HepG2 (cell line): ENCODE results near the gene CERS6. TPM values are rescaled to one million over a fixed set of nuclear protein-coding genes. Genes with fewer than 3 reads are reported as not detected.
A peak's percentile ranks its signal among the peaks of the same experiment; 100 is the strongest.

Experiments
- ATAC-seq: fragments of 200-7000 bp; cut with Tn5 transposase; 3 replicates; pipeline ENCODE4 v1.9.1; 2020; ENCODE audit warnings: mild to moderate bottlenecking, moderate library complexity
- BruUV-seq: library from RNA; stranded (reverse); fragments of 400-500 nt; replicated peaks from 2 replicates; lab custom pipeline; 2021; lab: Mats Ljungman, UMichigan
- CTCF ChIA-PET: fragments of 300-600 bp; formaldehyde crosslinking; extraction: SDS; loops from one replicate; lab custom pipeline; 2021; ENCODE audit warnings: low total read pairs, inconsistent platforms, low intra/inter-chr PET ratio; lab: Yijun Ruan, JAX
- POLR2A ChIA-PET: fragments of 350-600 bp; sonication (Branson Sonifier 250); formaldehyde crosslinking; loops from one replicate; lab custom pipeline; 2020; ENCODE audit warnings: antibody characterized with exemption, inconsistent platforms; lab: Yijun Ruan, JAX
- DNase-seq: peaks from one replicate; pipeline ENCODE4 v3.0.0-alpha.2; 2015; ENCODE audit warnings: low spot score
- FAIRE-seq: peaks from 3 replicates; lab custom pipeline; 2011; peaks lifted over from hg19 to GRCh38; lab: Jason Lieb, UNC
- H2AFZ ChIP-seq: one replicate; pipeline ENCODE4 v1.6.1; 2011; ENCODE audit warnings: low read length, inconsistent platforms
- H3K27ac ChIP-seq: fragments of 300-600 bp; 3 replicates; pipeline ENCODE4 v1.8.0; 2011; ENCODE audit warnings: mixed run types, mild to moderate bottlenecking, mixed read lengths, low read length, inconsistent platforms; ENCODE audit not compliant: insufficient read depth; ENCODE audit errors: extremely low read length
- H3K27me3 ChIP-seq, 2 experiments: fragments of 200-600 bp in 1 of 2; 2 replicates in 1 of 2; 3 replicates in 1 of 2; pipeline versions ENCODE4 v1.6.0 to v1.8.0; 2011; ENCODE audit warnings: low read length in 2 of 2, mild to moderate bottlenecking in 2 of 2, moderate library complexity in 2 of 2, inconsistent platforms in 1 of 2; ENCODE audit not compliant: insufficient read depth in 2 of 2, control insufficient read depth in 1 of 2
- H3K36me3 ChIP-seq, 2 experiments: fragments of 200-600 bp in 1 of 2; replicated peaks in 1 of 2; 2 replicates in 1 of 2; 3 replicates in 1 of 2; pipeline versions ENCODE4 v1.5.1 to v1.8.0; 2011; ENCODE audit warnings: low read length in 2 of 2, inconsistent platforms in 1 of 2; ENCODE audit not compliant: insufficient read depth in 2 of 2, control insufficient read depth in 1 of 2
- H3K4me1 ChIP-seq: 2 replicates; pipeline ENCODE4 v1.5.1; 2012; ENCODE audit warnings: low read length, inconsistent platforms; ENCODE audit not compliant: insufficient read depth
- H3K4me2 ChIP-seq: 2 replicates; pipeline ENCODE4 v1.6.0; 2011; ENCODE audit warnings: low read depth, low read length, inconsistent platforms
- H3K4me3 ChIP-seq, 3 experiments: fragments of 200-600 bp in 1 of 3; sonication (generic), shearing (Covaris generic) in 1 of 3; replicated peaks in 1 of 3; 2 replicates each; pipeline ENCODE4 v1.5.1; 2011 to 2016; ENCODE audit warnings: low read length in 3 of 3, inconsistent platforms in 2 of 3, low read depth in 2 of 3, mild to moderate bottlenecking in 2 of 3, control low read depth in 1 of 3, mixed read lengths in 1 of 3; ENCODE audit not compliant: insufficient read depth in 1 of 3
- H3K79me2 ChIP-seq: one replicate; pipeline ENCODE4 v1.6.1; 2011; ENCODE audit warnings: low read length, inconsistent platforms; ENCODE audit not compliant: insufficient read depth
- H3K9ac ChIP-seq: 2 replicates; pipeline ENCODE4 v1.6.0; 2011; ENCODE audit warnings: mild to moderate bottlenecking, low read depth, low read length, inconsistent platforms; ENCODE audit not compliant: insufficient read depth
- H3K9me3 ChIP-seq: 2 replicates; pipeline ENCODE4 v1.5.1; 2012; ENCODE audit warnings: mild to moderate bottlenecking, low read length
- H4K20me1 ChIP-seq: 2 replicates; pipeline ENCODE4 v1.6.0; 2011; ENCODE audit warnings: inconsistent platforms, mild to moderate bottlenecking, low read length, moderate library complexity; ENCODE audit not compliant: insufficient read depth
- ARID4A ChIP-seq: sonication (generic); formaldehyde crosslinking; IDR thresholded peaks from 2 replicates; pipeline ENCODE4 v1.5.0; 2020; ENCODE audit warnings: mild to moderate bottlenecking, missing genetic modification reagents, borderline replicate concordance
- HOXA5 ChIP-seq: sonication (generic); formaldehyde crosslinking; IDR thresholded peaks from 2 replicates; pipeline ENCODE4 v1.4.0; 2020; ENCODE audit warnings: missing genetic modification reagents
- JDP2 ChIP-seq: sonication (generic); formaldehyde crosslinking; IDR thresholded peaks from 2 replicates; pipeline ENCODE4 v1.8.1; 2022; ENCODE audit warnings: missing genetic modification reagents, borderline replicate concordance
- MNT ChIP-seq: fragments of 450-650 bp; IDR thresholded peaks from 2 replicates; pipeline ENCODE4 v1.6.1; 2016
- PRPF4 ChIP-seq: fragments of 200-400 bp; formaldehyde crosslinking; IDR thresholded peaks from 2 replicates; pipeline ENCODE4 v1.6.1; 2016; ENCODE audit warnings: low read length, low read depth; ENCODE audit not compliant: poor library complexity, severe bottlenecking
- SKI ChIP-seq: fragments of 450-650 bp; IDR thresholded peaks from one replicate; pipeline ENCODE4 v1.6.1; 2018; ENCODE audit warnings: mild to moderate bottlenecking; ENCODE audit not compliant: partially characterized antibody
- TCF7 ChIP-seq: sonication (generic); IDR thresholded peaks from 2 replicates; pipeline ENCODE4 v1.6.1; 2016; ENCODE audit warnings: antibody characterized with exemption, low read depth
- ZKSCAN5 ChIP-seq: sonication (generic); formaldehyde crosslinking; IDR thresholded peaks from 2 replicates; pipeline ENCODE4 v1.5.1; 2020; ENCODE audit warnings: mild to moderate bottlenecking, missing genetic modification reagents
- ZNF44 ChIP-seq: sonication (generic); formaldehyde crosslinking; IDR thresholded peaks from 2 replicates; pipeline ENCODE4 v1.5.1; 2020; ENCODE audit warnings: mild to moderate bottlenecking, missing genetic modification reagents
- ZNF687 ChIP-seq: sonication (generic); formaldehyde crosslinking; IDR thresholded peaks from 2 replicates; pipeline ENCODE4 v1.5.1; 2020; ENCODE audit warnings: mild to moderate bottlenecking, missing genetic modification reagents, moderate library complexity
- ZNF784 ChIP-seq: sonication (generic); formaldehyde crosslinking; IDR thresholded peaks from 2 replicates; pipeline ENCODE4 v1.5.1; 2020; ENCODE audit warnings: missing genetic modification reagents, mild to moderate bottlenecking, borderline replicate concordance
- WGBS: methylation state at CpG from one replicate; pipeline ENCODE4 v1.1.6; 2017; ENCODE audit warnings: low lambda C conversion rate; 5-methylcytosine and 5-hydroxymethylcytosine counted together
- in situ Hi-C: cut with HindIII; loops from 2 replicates; pipeline ENCODE4 v1.10.0; 2017; ENCODE audit warnings: low pct_unique_long_range_greater_than_20kb; ENCODE audit not compliant: extremely low pct_ligation_motif_present
- intact Hi-C: fragments of 100-400 bp; cut with micrococcal nuclease; formaldehyde crosslinking; loops from one replicate; pipeline ENCODE4 v1.10.0; 2022; ENCODE audit not compliant: unreplicated experiment
- polyA plus RNA-seq, 8 experiments: library from polyadenylated mRNA; depleted of rRNA in 3 of 8; stranded (reverse) in 7 of 8; unstranded in 1 of 8; fragments of >200 nt; fragmentation: Illumina TruSeq in 4 of 8; extraction: Trizol in 4 of 8; gene quantifications; 2 replicates each; pipeline versions ENCODE4 v1.2.1 to v1.2.3, GENCODE V29; 2011 to 2016; ENCODE audit warnings: low read depth in 4 of 8, missing spikeins in 1 of 8, mixed read lengths in 1 of 8; ENCODE audit not compliant: insufficient read depth in 1 of 8
- total RNA-seq, 5 experiments: library from RNA; depleted of rRNA; stranded (reverse); fragments of >200 nt; fragmentation: Illumina TruSeq; extraction: Trizol; gene quantifications; 2 replicates each; pipeline ENCODE4 v1.2.3, GENCODE V29; 2016; ENCODE audit warnings: low read depth in 1 of 5

CERS6 gene
- total and polyA plus RNA-seq, 2 of the 13 experiments (the other 11 are each of a cell fraction or from before 2014, with no cell fraction given) = 10.1 to 20.3 TPM

- Histone ChIP-seq H3K27ac (peak overlapping the region; percentile 70), H3K79me2 (peaks cover 65% of the 10 kb centered on the region), H3K27me3 (no peaks in the 10 kb centered on the region), H4K20me1 (no peaks in the 10 kb centered on the region), H3K4me3 (peak overlapping the region; percentile 42 to 55 (median 43)), H2AFZ (no peak overlapping the region), H3K4me1 (peaks cover 67% of the 10 kb centered on the region), H3K4me2 (peak overlapping the region; percentile 74), H3K36me3 (no peaks in the 10 kb centered on the region), H3K9ac (peak overlapping the region; percentile 56), H3K9me3 (no peaks in the 10 kb centered on the region)
- POLR2A ChIA-PET = interaction anchor here (1.1 to 1.4 kb wide), 4 partner anchors 14 to 34 kb away, joined by 3 to 8 read pairs (median 6); partner anchors contain the start of gene CERS6
- FAIRE-seq (peak; percentile 49), DNase-seq (peak; percentile 70), ATAC-seq (peak; percentile 78)
- 16% methylated on average over 7 of the region's 7 CpGs for WGBS
- CTCF ChIA-PET = no interaction called here
- intact Hi-C loops = loop anchor here (1.0 to 5.0 kb wide), 2 partner anchors 32 to 217 kb away; no protein-coding TSS in a partner anchor
- no TSS peak for BruUV-seq
- in situ Hi-C loops = no loop called here
- TF ChIP-seq ZNF687 (CRISPR knock-in tag) (no peak), ZNF44 (CRISPR knock-in tag) (no peak), ARID4A (CRISPR knock-in tag) (peak; percentile 43; the same call in 1 of the 2 replicates), SKI (no peak), JDP2 (CRISPR knock-in tag) (no peak), ZNF784 (CRISPR knock-in tag) (no peak), MNT (no peak), ZKSCAN5 (CRISPR knock-in tag) (no peak), TCF7 (peak; percentile 38; the same call in 1 of the 2 replicates), HOXA5 (CRISPR knock-in tag) (peak; percentile 46; the same call in 1 of the 2 replicates), PRPF4 (no peak)
Measured at GRCh38 chr2:168490015-168490874, 34.2 kb downstream of the CERS6 start.
